DMS114 treated with DMSO at 0.1 percent for 48 hours (cell line): ENCODE data around the gene ACSF2.
A peak's percentile ranks its signal among the peaks of the same experiment; 100 is the strongest.
"Not testable (repeated sequence)": the region's sequence is repeated elsewhere in the genome, so short reads cannot be mapped to it uniquely, and the experiment has no call there.

ENCODE experiments used
- DNase-seq: peaks from one replicate; lab custom pipeline; 2025; ENCODE audit not compliant: unreplicated experiment; lab: John Stamatoyannopoulos, UW

The ACSF2 gene

GRCh38 chr17:50425682-50426471 is at the start of gene ACSF2:
TSS of gene ACSF2 (plus strand) at chr17:50426218. CDS start at chr17:50426262, 44 bp downstream.
- no peak for DNase-seq

- DNase-seq = no peak
Observed at GRCh38 chr17:50379351-50380132, 46.5 kb upstream of the ACSF2 start.

GRCh38 chr17:50380369-50381259 is 45.4 kb upstream of the ACSF2 start:
- no peak for DNase-seq

GRCh38 chr17:50381260-50381815 is 44.7 kb upstream of the ACSF2 start:
- no peak for DNase-seq

- no peak for DNase-seq
Observed at GRCh38 chr17:50381920-50382319, 44.1 kb upstream of the ACSF2 start.

GRCh38 chr17:50382931-50383330 is 43.1 kb upstream of the ACSF2 start:
- DNase-seq = no peak

GRCh38 chr17:50386510-50386909 is 39.5 kb upstream of the ACSF2 start:
- DNase-seq = no peak

- DNase-seq = no peak
Observed at GRCh38 chr17:50388728-50389127, 37.3 kb upstream of the ACSF2 start.

- no peak for DNase-seq
Observed at GRCh38 chr17:50389534-50389933, 36.5 kb upstream of the ACSF2 start.

GRCh38 chr17:50392621-50393020 is 33.4 kb upstream of the ACSF2 start:
- DNase-seq = no peak

- no peak for DNase-seq
Observed at GRCh38 chr17:50393700-50394099, 32.3 kb upstream of the ACSF2 start.

GRCh38 chr17:50394711-50395110 is 31.3 kb upstream of the ACSF2 start:
- no peak for DNase-seq

GRCh38 chr17:50396261-50397110 is 29.5 kb upstream of the ACSF2 start:
- DNase-seq = no peak

GRCh38 chr17:50397111-50397918 is 28.7 kb upstream of the ACSF2 start, which contains the start of gene LRRC59:
TSS of gene LRRC59 (minus strand) at chr17:50397523. CDS start at chr17:50397317, 206 bp downstream.
- DNase-seq = peak; percentile 71

- DNase-seq = no peak
Observed at GRCh38 chr17:50397919-50398285, 28.1 kb upstream of the ACSF2 start.

GRCh38 chr17:50398672-50399071 is 27.3 kb upstream of the ACSF2 start:
- not testable (repeated sequence) for DNase-seq

- DNase-seq = not testable (repeated sequence)
Observed at GRCh38 chr17:50399591-50399990, 26.4 kb upstream of the ACSF2 start.

- not testable (repeated sequence) for DNase-seq
Observed at GRCh38 chr17:50405351-50405750, 20.7 kb upstream of the ACSF2 start.

GRCh38 chr17:50406578-50406977 is 19.4 kb upstream of the ACSF2 start:
- no peak for DNase-seq
